GM21423 (cell line): ENCODE measurements around the gene NFE2L1.
"Not testable (repeated sequence)": the region's sequence is repeated elsewhere in the genome, so short reads cannot be mapped to it uniquely, and the experiment has no call there.

Experiments
- ATAC-seq: cut with Tn5 transposase; IDR thresholded peaks from one replicate; pipeline ENCODE4 v1.9.1; 2021; ENCODE audit warnings: mild to moderate bottlenecking, moderate library complexity; ENCODE audit not compliant: unreplicated experiment

Gene NFE2L1

DNA sequence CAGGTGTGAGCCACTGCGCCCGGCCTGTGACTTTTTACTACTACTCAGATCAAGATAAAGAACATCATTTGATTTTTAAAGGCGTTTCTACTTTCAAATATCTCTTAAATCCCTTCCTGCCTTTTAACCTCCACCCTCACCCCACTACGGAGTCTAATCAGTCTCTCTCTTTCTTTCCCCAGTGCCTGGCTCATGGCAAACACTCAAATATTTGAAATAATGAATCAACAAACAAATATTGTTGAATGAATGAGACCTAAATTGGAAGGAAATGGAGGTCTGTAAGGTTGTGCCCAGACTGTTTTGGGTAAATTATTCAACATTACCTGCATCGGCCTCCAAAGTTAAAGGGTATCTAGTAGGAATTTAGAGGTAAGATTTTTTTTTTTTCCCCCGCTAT is 25.3 kb upstream of the NFE2L1 start:
- ATAC-seq, result no peak

DNA sequence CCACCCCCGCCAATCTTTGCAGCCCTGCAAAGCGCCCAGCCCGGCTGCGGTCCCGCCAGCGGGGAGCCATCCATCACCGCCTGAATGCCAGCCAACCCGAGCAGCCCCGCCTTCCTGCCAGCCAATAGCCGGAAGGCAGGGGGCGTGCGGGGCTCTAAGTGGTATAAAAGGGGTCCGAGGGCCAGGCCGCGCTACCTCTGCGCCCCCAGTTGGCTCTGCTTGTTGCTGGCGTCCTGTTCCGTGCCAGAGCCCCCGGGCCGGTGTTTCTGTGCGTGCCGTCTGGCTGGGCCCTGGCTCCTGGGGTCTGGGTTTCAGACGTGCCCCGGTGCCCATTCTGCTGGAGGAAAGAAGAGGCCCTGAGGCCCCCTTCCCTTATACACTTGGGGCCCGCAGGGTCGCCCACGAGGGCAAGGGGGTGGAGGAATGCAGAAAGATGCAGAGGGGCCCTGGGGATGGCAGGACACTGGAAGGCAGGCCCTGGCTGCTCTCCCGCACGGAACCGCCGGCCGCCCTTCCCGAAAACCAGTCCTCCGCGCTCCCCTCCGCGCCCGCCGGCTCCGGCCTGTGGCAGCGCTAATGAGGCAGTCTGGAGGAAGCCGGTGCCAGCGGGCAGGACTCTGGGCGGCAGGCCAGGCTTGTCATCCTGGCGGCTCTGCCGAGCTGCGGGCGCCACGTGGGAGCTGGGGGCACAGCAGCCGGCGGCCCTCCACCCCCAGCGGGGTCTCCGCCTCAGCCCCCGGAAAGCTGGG is 24.6 kb upstream of the NFE2L1 start:
- no peak for ATAC-seq

DNA sequence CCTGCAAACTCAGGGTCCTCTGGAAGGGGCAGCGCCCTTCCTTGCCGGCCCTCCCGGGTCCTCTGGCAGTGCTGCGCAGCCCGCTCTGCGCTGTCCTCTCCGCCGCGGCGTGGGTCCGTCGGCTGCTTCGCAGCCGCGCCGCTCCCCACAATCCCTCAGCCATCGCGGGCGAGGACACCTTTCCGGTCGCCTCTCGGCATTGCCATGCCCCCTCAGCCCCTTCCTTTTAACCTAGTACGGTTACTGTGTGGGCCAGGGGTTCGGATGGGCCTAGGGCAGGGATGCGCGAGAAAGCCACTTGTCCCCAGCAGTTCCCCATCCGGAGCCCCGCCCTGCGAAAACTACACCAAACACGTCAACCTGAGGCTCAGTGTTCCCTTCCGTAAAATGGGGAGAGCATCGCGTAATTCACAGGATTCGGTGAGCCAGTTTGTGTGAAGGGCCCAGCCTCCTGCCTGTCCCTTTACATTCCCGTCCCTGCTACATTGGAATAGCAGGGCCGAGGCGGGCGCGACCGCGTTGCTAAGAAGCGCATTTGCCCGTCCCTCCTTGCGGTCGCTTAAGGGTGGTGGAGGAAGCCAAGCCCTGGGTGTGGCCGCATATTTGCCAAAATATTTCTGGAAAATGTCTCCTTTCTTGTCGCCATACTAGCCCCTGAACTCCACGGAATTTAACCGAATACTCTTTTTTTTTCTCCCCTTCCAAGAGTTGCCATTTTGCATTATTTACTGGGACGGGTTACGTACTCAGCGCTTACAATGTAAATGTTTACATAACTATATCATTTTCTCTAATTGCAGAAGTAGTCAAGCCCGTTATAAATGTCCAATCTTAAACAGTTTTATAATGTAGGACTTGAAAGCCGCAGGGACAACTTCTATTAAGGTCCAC is 23.8 kb upstream of the NFE2L1 start:
- ATAC-seq, result no peak

DNA sequence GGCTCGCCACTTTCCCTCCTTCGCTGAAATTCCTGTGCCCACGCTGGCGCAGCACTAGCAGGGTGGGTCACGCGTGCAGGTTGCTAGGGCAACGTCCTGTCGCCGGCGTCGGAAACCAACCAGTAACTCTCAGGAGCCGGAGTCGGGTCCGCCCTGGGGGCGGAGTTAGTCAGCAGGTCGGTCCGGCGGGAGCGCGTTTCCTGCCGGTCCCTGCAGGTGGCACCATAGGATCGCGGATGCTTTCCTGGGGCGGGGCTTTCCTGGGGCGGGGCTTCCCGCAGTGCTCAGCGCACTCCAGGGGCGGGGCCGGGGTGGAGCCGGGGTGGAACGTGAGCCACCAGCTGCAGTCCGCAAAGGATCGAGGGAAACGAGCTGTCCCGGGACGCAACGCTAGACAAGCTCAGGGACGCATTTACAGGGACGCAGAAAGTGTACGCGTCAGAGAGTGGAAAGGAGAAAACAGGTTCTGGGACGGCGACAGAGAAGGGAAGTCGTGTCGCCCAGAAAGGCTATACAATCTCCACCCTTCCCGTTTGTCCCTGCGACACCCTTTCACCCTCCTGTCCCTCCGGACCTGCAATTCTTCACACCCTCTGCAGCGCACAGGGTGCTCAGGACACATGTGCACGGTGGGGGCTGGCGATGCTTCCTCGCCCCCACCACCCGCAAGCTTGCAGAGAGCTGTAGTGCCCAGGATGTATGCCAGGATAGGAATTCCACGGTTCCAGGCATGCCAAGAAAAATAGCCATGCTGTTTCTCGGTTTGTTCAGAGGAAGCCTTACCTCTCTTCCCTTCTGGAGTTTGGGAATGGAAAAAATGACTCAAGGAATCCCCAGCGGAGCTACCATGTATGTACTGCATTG is 22.9 kb upstream of the NFE2L1 start:
- ATAC-seq, result peak; percentile 87

DNA sequence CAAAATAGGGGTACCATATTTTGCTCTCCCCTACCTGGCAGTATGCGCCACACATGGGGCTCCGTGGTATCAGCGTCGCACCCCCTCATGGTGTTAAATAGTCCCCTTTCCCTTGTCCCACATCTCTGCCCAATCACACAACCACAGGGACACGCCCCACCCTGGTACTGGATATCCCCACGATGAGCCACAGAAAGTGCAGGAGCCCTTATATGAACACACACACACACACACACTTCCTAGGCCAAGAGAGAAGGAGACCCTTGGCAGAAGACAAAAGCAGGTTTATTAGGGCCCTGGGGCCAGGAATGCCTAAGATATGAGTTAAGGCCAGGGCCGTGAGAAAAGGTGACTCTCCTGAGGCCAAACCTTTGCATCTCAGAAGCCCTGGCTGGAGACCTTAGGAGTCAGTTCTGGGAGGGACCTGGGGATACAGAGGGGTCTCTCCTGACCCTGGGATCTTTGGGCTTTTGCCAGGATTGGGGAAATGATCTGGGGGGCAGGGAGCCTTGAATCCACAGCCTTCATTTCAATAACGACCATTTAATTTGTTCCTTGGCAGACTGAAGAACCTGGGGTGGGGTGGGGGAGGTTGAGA is 22.2 kb upstream of the NFE2L1 start:
- ATAC-seq, result no peak

DNA sequence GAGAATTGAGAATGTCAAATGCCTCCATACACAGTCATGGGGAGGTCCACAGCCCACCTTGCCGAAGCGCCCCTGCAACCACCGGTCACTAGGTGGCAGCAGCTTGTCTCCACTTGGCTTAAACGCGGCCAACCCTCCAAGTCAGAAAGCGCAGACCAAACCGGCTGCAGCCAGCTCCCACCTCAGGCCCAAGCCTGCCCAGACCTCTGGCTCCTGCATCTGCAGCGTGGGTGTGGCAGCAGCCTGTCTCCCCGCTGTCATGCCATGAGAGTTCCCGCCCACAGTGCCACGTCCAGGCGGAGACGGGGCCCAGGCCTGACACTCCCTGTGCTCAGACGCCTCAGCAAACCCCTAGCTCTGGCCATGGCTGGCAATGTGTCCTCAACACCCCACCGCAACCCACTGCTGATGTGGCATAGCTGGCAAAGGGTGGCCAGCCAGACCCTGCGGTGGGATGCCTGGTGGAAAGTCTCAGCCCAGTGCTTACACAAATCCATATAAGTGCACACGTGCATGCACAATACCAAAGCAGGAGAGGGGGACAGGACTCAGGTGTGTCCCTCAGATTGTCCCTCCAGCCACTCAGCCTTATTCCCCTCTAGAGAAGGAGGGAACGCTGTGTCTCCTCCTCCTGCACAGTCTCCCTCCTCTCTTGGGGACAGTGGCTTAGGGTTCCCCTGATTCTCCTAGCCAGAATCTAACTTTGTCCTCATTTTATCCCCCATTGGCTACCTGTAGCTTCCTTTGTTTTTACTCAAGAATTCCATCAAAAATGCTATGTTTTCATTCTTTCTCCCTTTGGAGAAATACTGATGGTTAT is 21.4 kb upstream of the NFE2L1 start:
- ATAC-seq, result peak; percentile 35

DNA sequence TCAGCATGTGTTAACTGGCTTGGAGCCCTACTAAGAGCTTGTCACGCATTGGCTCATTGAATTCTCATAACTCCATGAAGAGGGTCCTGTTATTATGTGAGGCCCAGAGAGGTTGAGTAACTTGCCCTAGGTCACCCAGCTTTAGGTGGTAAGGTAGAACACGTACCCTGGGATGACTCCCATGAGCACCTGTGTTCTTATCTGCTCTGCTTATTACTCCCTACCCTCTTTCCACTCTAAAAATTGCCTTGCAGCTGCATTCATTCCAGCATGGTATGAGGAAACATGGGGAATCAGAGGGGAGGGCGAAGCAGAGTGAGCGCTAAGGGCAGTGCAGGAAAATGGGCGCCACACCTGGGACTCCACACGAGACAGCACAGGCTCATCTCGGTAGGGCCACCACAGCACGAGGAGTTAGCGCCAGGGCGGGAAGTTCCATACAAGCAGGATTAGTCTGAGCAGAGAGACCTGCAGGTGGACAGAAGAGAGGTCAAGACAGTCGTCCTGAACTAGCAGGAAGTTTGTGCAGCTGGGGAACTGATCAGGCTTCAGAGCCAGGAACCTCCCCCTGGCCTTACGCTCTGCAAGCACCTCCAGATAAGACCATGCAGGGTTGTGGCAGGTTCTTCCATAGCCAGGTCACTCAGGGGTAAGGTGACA is 20.7 kb upstream of the NFE2L1 start:
- no peak for ATAC-seq

DNA sequence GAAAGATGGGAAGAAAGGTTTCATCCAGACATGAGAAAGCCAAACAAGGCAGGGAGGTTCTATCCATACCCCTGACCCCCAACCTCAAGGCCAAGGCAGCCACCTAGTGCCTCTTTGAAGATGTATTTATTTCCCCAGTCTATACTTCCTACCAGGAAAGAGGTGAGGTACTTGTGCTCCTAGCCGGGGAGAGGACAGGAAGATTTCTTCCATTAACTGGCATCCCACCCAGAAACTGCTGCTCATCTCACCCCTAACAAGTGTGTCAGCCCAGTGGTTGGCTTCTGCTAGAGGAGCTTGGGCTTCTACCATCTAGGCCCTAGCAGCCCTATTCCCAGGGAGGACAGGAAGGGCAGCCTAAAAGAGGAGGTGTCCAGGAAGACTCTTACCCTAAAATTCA is 19.4 kb upstream of the NFE2L1 start:
- ATAC-seq, result no peak

DNA sequence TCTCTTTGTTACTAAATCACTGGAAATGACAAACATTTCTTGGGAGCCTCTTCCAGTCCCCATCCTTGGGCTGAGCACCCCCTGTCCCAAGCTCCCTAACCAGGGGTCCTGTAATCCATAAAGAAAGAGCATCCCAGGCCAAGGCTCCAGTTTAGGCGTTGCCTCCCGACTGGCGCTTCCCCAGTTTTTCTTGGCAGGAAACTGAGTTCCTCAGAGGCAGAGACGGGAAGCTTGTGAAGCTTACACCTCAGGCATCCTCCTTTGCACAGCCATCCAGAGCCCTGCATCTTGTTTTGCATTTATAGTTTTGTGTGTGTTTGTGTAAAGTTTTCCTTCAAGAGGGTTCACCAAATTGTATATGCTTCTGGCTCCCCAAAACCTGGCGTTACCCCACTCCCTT is 17.6 kb upstream of the NFE2L1 start:
- no peak for ATAC-seq

DNA sequence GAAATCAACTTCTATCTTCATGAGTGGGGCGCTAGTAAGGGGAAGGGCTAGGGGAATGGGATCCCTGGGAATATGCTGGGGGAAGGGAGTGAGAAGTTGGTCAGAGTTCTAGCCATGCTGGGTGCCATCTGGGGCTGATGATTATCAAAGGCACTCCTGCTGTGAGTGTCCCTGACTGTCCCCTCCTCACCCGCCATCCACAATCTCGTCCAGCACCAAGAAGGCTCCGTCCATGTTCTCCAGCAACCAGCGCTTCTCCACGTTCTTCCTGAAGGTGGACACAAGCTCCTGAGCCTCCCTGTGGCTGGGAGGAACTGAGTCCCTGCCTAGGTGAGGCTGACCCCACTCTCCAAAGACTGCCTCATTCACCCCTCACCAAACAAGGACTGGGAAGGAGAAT is 16.2 kb upstream of the NFE2L1 start:
- no peak for ATAC-seq

DNA sequence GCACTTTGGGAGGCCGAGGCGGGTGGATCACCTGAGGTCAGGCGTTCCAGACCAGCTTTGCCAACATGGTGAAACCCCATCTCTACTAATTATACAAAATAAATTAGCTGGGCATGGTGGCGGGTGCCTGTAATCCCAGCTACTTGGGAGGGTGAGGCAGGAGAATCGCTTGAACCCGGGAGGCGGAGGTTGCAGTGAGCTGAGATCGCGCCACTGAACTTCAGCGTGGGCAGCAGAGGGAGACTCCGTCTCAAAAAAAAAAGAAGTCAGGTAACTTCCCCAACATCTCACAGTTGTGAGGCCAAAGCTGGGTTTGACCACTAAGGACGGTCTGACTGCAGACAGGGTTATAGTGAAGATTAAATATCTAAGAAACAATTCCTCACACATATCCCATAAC is 13.4 kb upstream of the NFE2L1 start:
- not testable (repeated sequence) for ATAC-seq

DNA sequence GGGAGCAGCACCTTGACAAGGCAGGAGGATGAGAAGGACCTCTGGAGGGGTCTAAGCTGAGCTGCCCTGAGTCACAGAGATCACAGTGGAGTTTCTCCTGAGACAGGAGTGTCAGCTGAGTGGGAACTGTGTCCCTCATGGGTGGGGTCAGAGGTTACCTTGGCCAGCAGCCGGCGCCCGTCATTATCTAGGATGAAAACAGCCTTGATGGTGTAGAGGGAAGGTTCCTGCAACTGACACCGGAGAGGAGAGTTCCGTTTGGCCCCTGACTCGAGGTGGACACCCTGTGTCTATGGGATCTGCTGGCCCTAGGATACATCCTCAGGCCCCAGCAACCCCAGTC is 11.5 kb upstream of the NFE2L1 start:
- ATAC-seq, result no peak

DNA sequence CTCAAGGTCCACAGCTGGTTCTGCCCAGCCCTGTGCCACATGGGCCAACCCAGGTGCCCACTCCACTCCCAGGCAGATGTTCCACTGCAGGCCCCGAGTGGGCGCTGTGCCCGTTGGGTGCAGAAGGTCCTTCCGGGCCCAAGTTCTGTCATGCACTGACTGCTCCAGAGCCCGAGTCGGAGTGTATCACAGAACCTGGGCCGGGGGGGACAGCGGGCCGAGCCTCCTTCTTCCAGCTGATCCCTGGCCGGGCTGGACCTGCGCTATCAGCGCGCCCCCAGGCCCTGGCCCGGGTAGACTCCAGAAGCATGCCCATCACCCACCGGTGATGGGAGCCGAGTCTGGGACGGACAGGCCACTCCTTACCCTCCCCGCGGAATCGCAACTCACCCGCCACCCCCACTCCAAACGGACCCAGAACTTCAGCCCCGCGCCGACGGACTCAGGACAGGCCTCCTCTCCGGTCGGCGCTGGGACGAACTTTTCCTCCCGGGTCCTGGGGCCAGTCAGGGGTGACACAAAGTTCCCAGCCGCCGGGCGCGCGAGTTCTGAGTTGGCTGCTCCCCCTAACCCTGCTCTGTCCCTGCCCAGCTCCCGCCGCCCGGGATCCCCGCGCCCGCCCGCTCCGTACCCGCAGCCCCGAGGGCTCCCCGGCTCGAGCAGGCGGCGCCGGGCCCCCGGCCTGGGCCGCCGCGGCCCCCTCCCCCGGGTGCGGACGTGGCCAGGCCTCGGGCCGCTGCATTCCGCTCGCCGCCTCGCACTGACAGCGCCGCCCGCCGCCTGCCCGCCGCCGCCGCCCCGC is 10.9 kb upstream of the NFE2L1 start, which contains the start of gene COPZ2:
COPZ2 (minus strand) TSS at position 762 of the 802 bp plus-strand sequence; CDS start at position 742, 20 bp downstream.
- no peak for ATAC-seq

DNA sequence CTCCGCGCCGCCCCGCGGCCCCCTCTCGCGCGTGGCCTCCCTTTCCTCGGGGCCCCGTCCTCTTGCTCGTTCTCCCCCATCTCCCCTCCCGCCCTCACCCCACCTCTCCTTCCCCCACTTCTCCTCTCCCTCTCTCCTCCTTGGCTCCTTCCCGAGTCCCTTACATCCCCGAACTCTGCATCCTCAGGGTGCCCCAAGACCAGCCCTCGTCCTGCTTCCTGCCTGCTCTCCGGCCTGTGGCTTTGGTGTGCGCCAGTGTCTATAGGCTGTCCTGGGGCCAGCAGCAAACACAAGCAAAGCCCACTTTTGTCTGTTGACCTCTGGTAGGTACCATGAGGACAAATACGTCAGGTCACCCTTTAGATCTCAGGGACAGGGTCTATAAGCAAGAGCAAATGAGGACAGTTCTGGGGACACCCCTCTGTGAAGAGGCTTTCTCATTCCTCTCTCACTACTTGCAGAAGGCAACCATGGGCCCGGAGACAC is 10.3 kb upstream of the NFE2L1 start:
- ATAC-seq, result no peak

DNA sequence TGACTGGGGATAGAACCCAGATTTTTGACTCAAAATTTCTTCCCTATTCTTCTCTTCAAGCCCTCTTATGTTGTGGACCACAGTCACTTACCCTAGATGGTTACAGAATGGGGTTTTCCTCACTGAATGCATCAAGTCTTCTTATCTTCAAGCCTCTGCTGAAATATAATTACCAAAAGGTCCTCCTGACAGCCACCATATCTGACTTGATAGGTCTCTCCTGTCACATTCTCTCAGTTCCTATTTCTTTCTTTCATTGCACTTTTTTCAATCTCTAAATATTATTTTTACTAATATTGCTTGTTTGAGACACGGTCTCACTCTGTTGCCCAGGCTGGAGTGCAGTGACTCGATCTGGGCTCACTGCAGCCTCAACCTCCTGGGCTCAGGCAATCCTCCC is 9.5 kb upstream of the NFE2L1 start:
- ATAC-seq, result no peak

DNA sequence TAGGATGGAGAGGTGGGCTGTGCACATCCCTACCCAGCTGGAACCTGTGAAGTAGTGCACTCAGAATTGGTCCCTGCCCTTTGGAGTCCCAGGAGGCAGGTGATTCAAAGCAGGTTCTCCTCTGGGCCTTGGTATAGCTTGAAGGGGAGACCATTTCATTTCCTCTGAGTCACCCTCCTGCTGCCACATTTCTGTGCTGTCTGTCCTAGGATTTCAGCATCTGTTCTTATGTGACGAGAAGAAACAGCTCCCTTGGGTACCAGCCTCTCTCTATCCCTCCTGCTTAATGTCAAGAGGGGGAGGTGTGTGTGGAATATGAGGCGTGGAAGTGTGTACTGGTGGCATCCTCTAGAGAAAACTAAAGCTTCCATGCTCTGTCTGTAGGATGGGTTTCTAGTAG is 5.0 kb upstream of the NFE2L1 start:
- ATAC-seq, result no peak

DNA sequence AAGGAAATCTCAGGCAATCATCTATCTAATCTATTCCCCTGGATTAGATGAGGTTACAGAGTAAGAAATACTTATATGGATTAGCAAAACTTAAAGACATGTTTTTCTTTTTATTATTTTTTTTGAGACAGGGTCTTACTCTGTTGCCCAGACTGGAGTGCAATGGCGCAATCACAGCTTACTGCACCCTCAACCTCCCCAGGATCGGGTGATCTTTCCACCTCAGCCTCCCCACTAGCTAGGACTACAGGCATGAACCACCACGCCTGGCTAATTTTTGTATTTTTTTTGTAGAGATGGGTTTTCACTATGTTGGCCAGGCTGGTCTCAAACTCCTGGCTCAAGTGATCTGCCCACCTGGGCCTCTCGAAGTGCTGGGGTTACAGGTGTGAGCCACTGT is 3.3 kb upstream of the NFE2L1 start:
- ATAC-seq, result no peak

DNA sequence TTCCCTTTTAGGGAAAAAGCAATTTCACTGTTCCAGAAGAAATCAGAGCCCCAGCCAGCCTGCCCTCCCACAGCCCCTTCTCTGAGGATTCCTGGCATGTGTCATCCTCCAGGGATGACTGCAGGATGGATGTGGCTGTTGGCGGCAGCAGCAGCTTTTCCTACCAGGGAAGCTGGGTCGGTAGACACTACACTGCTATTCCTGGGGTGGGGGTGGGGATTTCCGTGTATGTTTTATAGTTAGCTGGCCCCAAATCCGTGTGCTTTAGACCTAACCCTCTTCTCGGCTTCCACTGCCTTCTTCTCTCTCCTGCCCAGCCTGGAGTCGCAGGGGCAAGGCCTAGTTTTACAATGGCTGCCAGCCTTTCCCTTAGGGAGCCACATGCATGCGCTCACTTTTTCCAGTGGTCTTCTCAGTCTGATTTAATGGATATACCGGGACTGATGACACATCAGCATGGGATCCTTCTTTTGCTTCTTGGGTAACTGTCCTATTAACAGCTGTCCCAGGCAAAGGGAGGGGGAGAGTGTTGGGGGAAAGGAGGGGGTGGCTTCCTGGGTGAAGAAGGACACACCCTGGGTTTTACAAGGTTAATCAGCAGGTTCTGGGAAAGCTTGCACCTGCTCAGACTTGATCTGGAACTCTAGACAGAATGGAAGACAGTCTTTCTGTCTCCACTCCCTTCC is 2.7 kb upstream of the NFE2L1 start:
- ATAC-seq, result no peak
